ENCODE measurements around the gene PAIP2. TPM values are rescaled to one million over a fixed set of nuclear protein-coding genes. Genes with fewer than 3 reads are reported as not detected.

The PAIP2 gene
- total RNA-seq, 2 experiments from 2014 or later = 64.3 to 97.8 TPM

GRCh38 chr5:139414581-139415130 is 73.0 kb downstream of the PAIP2 start:
- POLR2A ChIA-PET = no interaction called here
- no TSS peak for BruUV-seq (replicated peaks)
- H3K9me2 ChIP-seq (ENCODE audit: insufficient read depth, low read length) = no peaks in the 10 kb centered on the region
- no peak overlapping the region for H2AFZ ChIP-seq (ENCODE audit: low read length)
- CTCF ChIA-PET (ENCODE audit: unreplicated experiment) = no interaction called here
- no peak overlapping the region for H3K27ac ChIP-seq (ENCODE audit: low read depth, low read length, poor library complexity, severe bottlenecking)
- H3K4me3 ChIP-seq (ENCODE audit: low read depth, low read length, poor library complexity, severe bottlenecking) = no peak overlapping the region
- no peak overlapping the region for H3K4me2 ChIP-seq (ENCODE audit: low read length)
- no peak for DNase-seq (ENCODE audit: low spot score)
- intact Hi-C loops (cut with micrococcal nuclease; ENCODE audit: unreplicated experiment) = no loop called here
- H3K4me1 ChIP-seq (ENCODE audit: insufficient read depth, low read length, poor library complexity, severe bottlenecking) = no peaks in the 10 kb centered on the region
- H3K9me3 ChIP-seq (ENCODE audit: low read length) = no peaks in the 10 kb centered on the region
- TF ChIP-seq CTCF (conservative IDR thresholded peaks at IDR 0.05; ENCODE audit: low read length) (no peak), EZH2phosphoT487 (IDR thresholded peaks at IDR 0.05; ENCODE audit: borderline replicate concordance, low read depth, low read length) (no peak)
- no peaks in the 10 kb centered on the region for H3K36me3 ChIP-seq (ENCODE audit: insufficient read depth, low read length)
- no peaks in the 10 kb centered on the region for H3K79me2 ChIP-seq (ENCODE audit: insufficient read depth, low read depth, low read length)
- H4K20me1 ChIP-seq (ENCODE audit: insufficient read depth, low read length) = no peaks in the 10 kb centered on the region

- Histone ChIP-seq H3K4me1 (ENCODE audit: insufficient read depth, low read length, poor library complexity, severe bottlenecking) (no peaks in the 10 kb centered on the region), H2AFZ (ENCODE audit: low read length) (no peak overlapping the region), H3K4me3 (ENCODE audit: low read depth, low read length, poor library complexity, severe bottlenecking) (no peak overlapping the region), H3K9me3 (ENCODE audit: low read length) (no peaks in the 10 kb centered on the region), H3K79me2 (ENCODE audit: insufficient read depth, low read depth, low read length) (no peaks in the 10 kb centered on the region), H3K9me2 (ENCODE audit: insufficient read depth, low read length) (no peaks in the 10 kb centered on the region), H4K20me1 (ENCODE audit: insufficient read depth, low read length) (no peaks in the 10 kb centered on the region), H3K4me2 (ENCODE audit: low read length) (no peak overlapping the region), H3K36me3 (ENCODE audit: insufficient read depth, low read length) (no peaks in the 10 kb centered on the region), H3K27ac (ENCODE audit: low read depth, low read length, poor library complexity, severe bottlenecking) (no peak overlapping the region)
- ChIA-PET POLR2A (no interaction called here), CTCF (ENCODE audit: unreplicated experiment) (interaction anchor here (0.5 kb wide), 1 partner anchor 23 kb away, joined by 4 read pairs; no protein-coding TSS in a partner anchor)
- intact Hi-C loops (cut with micrococcal nuclease; ENCODE audit: unreplicated experiment) = no loop called here
- no peak for DNase-seq (ENCODE audit: low spot score)
- no TSS peak for BruUV-seq (replicated peaks)
- TF ChIP-seq EZH2phosphoT487 (IDR thresholded peaks at IDR 0.05; ENCODE audit: borderline replicate concordance, low read depth, low read length) = no peak
- no peak for TF ChIP-seq CTCF (conservative IDR thresholded peaks at IDR 0.05; ENCODE audit: low read length)
Observed at GRCh38 chr5:139415221-139415861, 73.7 kb downstream of the PAIP2 start.

GRCh38 chr5:139415869-139416268 is 74.2 kb downstream of the PAIP2 start:
- no peak for TF ChIP-seq EZH2phosphoT487 (IDR thresholded peaks at IDR 0.05; ENCODE audit: borderline replicate concordance, low read depth, low read length)
- TF ChIP-seq CTCF (conservative IDR thresholded peaks at IDR 0.05; ENCODE audit: low read length) = no peak
- H2AFZ ChIP-seq (ENCODE audit: low read length) = no peak overlapping the region
- H3K79me2 ChIP-seq (ENCODE audit: insufficient read depth, low read depth, low read length) = no peaks in the 10 kb centered on the region
- no peaks in the 10 kb centered on the region for H3K36me3 ChIP-seq (ENCODE audit: insufficient read depth, low read length)
- intact Hi-C loops (cut with micrococcal nuclease; ENCODE audit: unreplicated experiment) = no loop called here
- no TSS peak for BruUV-seq (replicated peaks)
- no peaks in the 10 kb centered on the region for H3K4me1 ChIP-seq (ENCODE audit: insufficient read depth, low read length, poor library complexity, severe bottlenecking)
- no peak overlapping the region for H3K4me3 ChIP-seq (ENCODE audit: low read depth, low read length, poor library complexity, severe bottlenecking)
- no peak for DNase-seq (ENCODE audit: low spot score)
- no peak overlapping the region for H3K27ac ChIP-seq (ENCODE audit: low read depth, low read length, poor library complexity, severe bottlenecking)
- ChIA-PET POLR2A (no interaction called here), CTCF (ENCODE audit: unreplicated experiment) (no interaction called here)
- no peak overlapping the region for H3K4me2 ChIP-seq (ENCODE audit: low read length)
- no peaks in the 10 kb centered on the region for H4K20me1 ChIP-seq (ENCODE audit: insufficient read depth, low read length)
- H3K9me3 ChIP-seq (ENCODE audit: low read length) = no peaks in the 10 kb centered on the region
- H3K9me2 ChIP-seq (ENCODE audit: insufficient read depth, low read length) = no peaks in the 10 kb centered on the region
